Activated effector memory CD4-positive, alpha-beta T cell treated with Interleukin-2 at 50 U/mL for 16 hours (primary cell): ENCODE results near the gene LHX4.

Experiments used
- DNase-seq: peaks from one replicate; pipeline ENCODE4 v3.0.0-alpha.2; 2020

The LHX4 gene

DNA sequence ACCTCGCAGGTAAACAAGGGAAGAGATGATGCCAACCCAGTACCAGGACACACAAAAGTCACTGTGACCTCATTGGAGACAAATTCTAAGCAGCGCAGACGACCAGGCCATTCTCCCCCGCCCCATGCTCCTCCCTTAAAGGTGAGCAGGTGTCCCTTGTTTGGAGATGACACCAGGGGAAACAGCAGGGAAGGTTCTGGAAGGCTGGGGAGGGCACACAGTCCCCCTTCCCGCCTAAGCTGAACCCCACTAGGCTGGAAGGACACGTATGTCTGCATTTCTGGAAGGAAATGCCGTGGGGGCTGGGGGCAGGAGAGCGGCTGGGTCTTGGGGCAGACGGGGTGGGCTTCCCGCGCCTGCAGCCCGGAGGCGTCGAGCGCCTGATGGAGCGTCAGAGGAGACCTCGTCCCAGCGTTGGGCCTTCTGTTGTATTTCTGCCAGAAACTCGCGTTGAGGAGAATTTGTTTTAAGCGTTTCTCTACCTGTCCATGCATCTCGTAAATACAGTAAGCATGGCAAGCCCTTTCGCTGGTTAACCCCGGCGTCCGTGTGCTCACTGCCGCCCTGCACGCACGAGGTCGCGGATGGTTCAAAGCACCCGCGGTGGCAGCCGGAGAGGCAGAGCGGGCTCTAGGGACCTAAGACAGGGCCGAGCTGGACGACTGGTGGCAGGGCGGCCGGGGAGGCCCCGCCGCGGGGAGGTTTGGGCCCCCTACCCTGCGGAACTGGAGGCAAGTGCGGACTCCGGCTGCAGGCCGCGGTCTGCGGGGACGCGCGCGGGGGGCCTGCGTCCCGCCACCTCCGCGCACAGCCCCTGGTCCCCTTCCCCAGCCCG is 1.2 kb upstream of the LHX4 start:
- no peak for DNase-seq

- DNase-seq = no peak
Measured at GRCh38 chr1:180230416-180230790, 339 bp downstream of the LHX4 start.

- no peak for DNase-seq
Measured at GRCh38 chr1:180230791-180231505, 884 bp downstream of the LHX4 start.

DNA sequence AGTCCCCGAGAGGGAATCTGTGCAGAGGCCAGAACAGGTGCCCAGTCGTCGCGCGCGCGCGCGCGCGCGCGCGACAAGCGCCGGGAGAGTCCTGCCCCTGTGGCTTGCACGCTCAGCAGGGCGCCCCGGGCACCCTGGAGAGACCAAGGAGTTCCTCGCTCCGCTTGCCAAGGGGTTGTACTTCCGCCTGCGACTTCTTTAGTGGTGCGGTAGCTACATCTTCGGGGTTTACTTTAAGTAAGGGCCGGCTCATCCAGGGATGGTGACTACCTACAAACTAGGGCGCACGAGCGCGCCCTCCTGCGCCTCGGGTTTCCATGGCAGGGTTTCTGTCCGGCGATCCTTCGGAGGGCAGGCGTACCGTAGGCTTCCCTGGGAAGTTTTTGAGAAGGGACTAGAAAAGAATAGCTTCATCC is 1.4 kb downstream of the LHX4 start:
- DNase-seq = no peak

- no peak for DNase-seq
Measured at GRCh38 chr1:180231936-180232335, 1.9 kb downstream of the LHX4 start.

- no peak for DNase-seq
Measured at GRCh38 chr1:180232521-180233043, 2.5 kb downstream of the LHX4 start.

DNA sequence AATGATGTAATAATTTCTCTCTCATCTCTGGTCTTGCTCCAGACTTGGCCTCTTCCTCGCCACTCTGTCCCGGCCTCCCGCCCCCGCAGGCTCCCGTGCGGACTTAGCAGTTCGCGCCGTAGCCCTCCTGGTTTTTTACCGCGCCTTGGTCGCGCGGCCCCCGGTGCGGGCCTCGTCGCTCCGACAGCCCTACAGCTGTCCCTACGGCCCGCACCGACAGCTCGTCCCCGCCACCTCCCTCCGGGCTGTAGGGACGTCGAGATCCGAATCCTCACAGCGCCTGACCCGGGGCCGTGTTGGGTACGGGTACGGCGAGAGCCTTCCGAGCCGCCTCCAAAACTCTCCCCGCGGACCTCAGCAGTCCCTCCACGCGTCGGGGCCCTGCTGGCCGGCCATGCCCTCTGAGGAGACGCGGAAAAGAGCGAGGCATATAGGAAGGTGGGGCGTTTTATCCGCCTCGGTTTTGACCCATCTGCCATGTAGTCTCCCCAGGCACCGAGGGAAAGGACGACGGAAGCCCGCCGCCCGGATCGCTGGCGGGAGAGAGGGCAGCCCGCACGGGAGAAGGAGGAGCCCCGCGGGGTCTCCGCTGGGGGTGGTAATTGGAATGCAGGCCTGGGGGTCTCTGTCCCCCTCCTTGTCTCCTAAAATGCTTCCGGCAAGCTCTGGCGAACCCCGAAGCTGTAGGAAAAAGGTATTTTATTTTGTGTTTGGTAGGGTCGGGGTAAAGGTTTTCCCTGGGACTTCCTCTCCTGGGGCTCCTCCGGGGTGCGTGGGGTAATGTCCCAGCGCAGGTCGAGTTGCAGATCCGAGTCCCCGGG is 3.3 kb downstream of the LHX4 start:
- DNase-seq = no peak

GRCh38 chr1:180234369-180235076 is 4.5 kb downstream of the LHX4 start:
- no peak for DNase-seq

DNA sequence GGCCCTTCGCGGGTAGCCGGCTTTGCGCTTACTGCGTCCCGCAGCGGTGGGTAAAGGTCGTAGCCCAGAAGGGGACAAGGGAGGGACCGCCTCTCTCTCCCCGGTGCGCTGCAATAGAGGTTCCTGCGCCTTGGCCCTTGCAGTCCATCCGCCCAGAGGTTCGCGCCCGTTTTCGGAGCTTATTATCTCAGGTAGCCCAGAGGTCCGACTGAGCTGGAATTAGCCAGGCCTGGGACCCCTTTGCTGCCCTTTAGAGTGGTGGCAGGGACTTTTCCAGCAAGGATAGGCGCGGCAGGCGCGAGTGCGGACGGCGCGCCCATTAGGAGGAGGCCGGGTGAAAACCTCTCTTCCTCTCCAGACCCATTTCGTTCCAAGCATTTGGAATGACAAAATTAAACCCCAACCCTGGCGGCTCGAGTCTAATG is 5.0 kb downstream of the LHX4 start:
- no peak for DNase-seq

DNA sequence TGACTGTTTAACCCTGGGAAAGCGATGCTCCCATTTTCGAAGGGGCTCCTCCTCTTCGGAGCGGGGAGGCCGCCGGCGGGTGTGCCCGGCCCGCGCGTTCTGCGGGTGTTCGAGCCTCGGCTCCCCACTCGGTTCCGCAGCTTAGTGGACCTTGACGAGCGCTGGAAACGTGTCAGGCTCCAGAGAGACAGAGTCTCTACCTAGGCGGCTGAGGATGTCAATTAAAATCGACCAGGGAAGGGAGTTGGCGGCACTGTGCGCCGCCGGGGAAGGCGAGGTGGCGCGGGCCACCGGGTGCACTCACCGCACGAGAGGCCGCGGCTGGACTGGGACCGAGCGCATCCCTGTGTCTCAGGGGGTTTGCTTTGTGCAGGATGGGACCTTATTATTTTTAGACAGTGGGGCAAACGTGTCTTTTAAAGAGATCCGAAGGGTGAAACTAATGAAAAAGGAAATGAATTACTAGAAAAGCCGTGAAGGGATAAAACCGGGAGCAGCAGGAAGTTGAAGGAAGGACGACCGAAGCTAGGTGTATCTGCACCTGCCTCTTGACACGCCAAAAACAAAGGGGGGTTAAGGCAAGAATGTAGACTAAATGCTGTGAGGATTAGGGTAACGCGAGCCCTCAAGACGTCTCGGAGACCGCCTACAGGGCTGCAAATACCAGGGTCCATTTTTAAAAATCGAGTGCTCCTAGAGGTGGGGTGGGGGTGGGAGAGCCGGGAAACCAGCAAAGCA is 5.6 kb downstream of the LHX4 start:
- DNase-seq = no peak

DNA sequence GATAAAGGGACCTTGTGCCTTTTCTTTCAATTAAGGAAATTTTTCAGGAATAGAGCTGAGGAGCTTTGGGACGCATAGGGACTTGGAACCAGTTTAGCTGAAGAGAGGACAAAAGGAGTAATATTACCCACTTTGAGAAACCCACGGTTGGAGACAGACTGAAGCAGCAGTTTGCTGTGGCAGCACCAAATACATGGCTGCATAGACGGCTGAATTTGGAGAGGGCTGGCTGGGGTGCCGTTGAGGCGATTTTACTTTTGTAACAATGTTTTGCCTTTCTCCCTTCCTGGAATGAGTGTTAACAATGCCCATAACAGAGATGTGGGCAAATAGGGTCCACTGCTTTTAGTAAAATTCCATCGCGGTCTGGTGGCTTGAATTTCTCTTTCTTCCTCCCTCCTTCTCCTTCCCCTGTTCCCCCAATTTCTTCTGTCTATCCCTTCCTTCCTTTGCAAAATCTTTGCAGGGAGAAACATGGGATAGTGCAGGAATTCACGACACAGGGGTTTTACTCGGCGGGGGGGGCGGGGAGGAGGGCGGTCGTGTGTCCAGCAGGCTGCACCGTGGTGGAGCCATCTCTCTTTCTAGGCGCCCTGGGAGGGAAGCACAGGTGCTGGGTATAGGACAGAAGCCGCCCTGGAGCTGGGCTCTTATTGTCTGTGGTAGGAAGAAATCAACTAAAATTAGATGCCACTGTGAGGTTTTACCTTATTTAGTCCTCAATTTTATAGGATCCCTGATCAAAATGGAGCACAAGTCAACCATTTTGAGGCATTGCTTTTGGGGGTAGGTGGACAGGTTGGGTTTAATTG is 6.8 kb downstream of the LHX4 start:
- no peak for DNase-seq

DNA sequence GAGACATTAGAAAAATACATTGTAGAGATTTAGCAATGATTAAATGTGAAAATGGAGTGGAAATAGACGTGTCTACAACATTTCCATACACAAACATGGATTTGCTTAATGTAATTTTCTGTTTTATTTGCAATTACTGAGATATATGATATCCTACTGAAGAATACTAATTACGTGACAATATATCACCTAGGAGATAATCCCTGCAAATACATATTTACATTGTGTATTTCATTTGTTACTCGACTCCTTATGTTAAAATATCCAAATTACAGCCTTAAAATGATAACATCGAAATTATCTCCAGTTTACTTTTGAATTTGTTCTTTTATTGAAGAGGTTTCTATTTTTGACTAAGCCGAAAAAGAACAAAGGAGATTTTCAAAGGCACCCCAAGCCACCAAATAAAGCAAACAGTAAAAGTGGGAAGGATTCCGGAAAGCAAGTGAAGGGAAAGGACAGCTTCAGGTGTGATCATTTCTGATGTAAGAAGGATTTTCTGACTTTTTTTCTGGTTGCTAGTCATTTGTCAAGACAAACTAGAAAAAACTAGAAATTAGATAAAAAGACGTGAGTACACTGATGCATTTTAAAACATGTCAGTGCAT is 7.9 kb downstream of the LHX4 start:
- no peak for DNase-seq

- no peak for DNase-seq
Measured at GRCh38 chr1:180238675-180239074, 8.6 kb downstream of the LHX4 start.

DNA sequence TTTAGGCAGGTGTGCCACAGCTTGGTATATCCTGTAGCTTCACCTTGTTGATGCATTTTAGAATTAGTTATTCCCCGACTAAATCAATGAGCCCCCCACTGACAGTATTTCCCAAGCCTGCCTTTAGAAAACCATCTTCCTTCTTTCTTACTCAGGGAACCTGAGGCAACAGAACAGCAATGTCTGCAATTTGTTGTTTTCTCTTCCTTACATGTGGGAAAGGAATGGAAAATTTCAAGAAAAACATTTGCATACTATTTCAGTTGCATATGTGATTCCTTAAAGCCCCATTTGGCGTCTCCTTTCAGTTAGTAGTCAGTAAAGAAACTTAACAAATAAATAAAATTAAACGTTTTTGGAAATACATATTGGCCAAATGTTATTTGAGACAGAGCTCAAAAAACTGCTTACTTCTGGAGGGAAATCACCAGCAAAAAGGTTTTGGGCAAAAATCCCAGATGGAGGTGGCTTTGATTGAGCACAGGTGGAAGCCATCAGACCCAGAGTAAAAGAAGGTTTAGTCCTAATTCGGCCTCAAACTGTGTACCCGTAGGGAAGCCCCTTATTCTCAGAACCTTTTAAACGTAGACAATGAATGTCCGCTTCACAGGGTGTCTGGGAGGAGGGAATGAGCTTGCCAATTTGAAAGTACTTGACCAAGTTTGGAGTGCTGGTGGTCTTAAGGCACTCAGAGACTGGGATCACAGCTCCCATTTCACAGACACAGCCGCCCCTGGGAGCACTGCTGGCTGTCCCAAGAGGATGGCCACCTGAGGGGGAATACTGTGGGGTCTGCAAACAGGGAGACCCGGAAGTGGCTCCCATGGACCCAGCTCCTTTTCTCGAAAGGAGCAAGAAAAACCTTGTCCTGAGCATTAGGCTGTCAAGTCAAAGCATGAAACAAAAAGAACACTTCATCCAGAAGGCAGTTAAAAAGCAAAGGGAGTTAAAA is 9.4 kb downstream of the LHX4 start:
- no peak for DNase-seq

DNA sequence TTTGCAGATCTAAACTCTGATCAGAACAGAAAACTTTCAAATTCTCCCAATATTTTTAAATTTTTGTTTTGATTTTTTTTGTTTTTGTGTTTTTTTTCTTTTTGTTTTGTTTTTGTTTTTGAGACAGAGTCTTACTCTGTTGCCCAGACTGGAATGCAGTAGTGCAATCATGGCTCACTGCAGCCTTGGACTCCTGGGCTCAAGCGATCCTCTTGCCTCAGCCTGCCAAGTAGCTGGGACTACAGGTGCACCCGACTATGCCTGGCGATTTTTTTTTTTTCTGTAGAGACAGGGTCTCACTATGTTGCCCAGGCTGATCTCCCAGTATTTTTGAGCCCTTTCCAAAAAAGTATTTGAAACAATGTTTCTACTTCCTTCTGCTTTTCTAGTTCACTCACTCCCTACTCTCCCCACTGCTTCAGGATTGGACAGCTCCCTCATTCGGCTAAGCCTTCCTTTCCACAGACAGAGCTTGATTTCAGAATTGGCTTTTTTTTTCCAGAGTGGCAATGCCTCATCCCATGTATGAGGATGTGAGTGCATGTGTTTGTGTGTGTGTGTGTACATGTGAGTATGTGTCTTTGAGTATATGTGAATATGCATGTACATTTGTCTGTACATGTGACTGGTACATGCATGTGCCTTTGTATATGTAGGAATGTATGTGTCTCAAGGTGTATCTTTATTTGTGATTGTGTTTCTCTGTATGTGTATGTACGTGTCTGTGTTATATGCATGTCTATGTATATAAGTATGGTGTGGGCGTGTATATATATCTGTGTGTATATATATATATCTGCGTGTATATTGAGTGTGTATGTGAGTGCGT is 11.9 kb downstream of the LHX4 start:
- no peak for DNase-seq

DNA sequence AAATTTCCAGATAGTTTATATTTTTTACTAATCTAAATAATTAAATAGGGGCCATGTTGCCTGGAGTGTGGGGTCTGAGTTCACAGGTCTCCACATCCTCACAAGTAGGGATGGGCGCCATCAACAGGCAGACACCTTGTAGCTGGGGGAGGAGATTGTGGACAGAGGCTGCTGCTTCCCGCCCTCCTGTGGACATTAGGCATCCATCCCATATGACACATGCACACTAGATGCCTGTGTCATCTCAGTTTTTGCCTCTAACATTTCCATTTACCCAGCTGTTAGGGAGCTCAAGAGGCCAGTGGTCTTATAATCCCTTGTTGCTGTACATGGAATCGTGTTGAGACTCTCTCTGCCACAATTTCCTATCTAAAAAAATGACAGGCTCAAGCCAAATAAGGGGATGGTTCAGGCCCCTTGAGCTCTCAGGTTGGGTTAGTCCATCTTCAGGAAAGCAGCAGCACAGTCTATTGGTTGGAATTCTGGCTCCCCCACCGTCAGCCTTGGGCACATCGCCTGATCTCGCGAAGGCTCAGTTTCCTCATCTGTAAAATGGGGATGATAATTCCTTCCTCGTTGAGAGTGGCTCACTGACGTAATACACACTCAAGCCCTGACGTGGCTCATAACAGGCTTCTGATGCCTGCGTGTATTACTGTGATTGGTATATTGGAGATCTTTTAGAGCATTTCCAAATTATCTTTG is 13.6 kb downstream of the LHX4 start:
- no peak for DNase-seq

GRCh38 chr1:180244840-180245239 is 14.8 kb downstream of the LHX4 start:
- DNase-seq = no peak

DNA sequence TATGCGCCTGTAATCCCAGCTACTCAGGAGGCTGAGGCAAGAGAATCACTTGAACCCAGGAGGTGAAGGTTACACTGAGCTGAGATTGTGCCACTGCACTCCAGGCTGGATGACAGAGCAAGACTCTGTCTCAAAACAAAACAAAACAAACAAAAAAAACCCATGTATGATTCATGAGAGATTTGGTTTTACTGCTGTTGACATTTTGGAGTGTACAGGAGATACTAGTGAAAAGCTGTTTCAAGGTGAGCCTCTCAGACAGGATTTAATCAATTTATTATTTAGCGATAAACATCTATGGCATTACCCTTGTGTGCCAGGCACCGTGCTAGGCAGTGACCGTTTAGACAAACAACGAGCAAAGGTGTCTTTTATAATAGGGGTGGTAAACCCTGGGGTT is 16.5 kb downstream of the LHX4 start:
- no peak for DNase-seq
